PC-3 (cell line): Measurements from ENCODE around the gene DEFB129.

Source experiments
- CTCF ChIP-seq: fragments of 300-600 bp; sonication (generic); conservative IDR thresholded peaks from 2 replicates; pipeline ENCODE4 v1.5.1; 2017; ENCODE audit warnings: antibody characterized with exemption, low read depth, mild to moderate bottlenecking, low read length
- EZH2 ChIP-seq: fragments of 300-600 bp; sonication (generic); IDR thresholded peaks from one replicate; pipeline ENCODE4 v1.6.1; 2017; ENCODE audit warnings: antibody characterized with exemption, mild to moderate bottlenecking, low read length; ENCODE audit not compliant: unreplicated experiment
- EZH2phosphoT487 ChIP-seq: fragments of 300-600 bp; sonication (generic); IDR thresholded peaks from 2 replicates; pipeline ENCODE4 v1.6.1; 2018; ENCODE audit warnings: mild to moderate bottlenecking, antibody characterized with exemption, low read length, borderline replicate concordance

- TF ChIP-seq EZH2 (no peak), EZH2phosphoT487 (no peak), CTCF (no peak)
These were observed 44.5 kb downstream of the DEFB129 start for GRCh38 chr20:271528-271927.
